GM23248 (cell line): Measurements from ENCODE around the gene DNAH7. TPM values are rescaled to one million over a fixed set of nuclear protein-coding genes. Genes with fewer than 3 reads are reported as not detected.
A peak's percentile ranks its signal among the peaks of the same experiment; 100 is the strongest.

Experiments
- DNase-seq: peaks from one replicate; pipeline ENCODE4 v3.0.0-alpha.2; 2015
- H2AFZ ChIP-seq: fragments of 200-600 bp; sonication (generic); 2 replicates; pipeline ENCODE4 v1.6.1; 2016; ENCODE audit warnings: antibody characterized with exemption
- H3F3A ChIP-seq: fragments of 200-600 bp; sonication (generic); 2 replicates; pipeline ENCODE4 v1.6.1; 2016; ENCODE audit warnings: mild to moderate bottlenecking, antibody characterized with exemption, mixed run types; ENCODE audit not compliant: insufficient read depth
- H3K27ac ChIP-seq: fragments of 200-600 bp; sonication (generic); 2 replicates; pipeline ENCODE4 v1.5.1; 2016; ENCODE audit warnings: mild to moderate bottlenecking
- H3K27me3 ChIP-seq: fragments of 200-600 bp; sonication (generic); replicated peaks from 2 replicates; pipeline ENCODE4 v1.6.1; 2016; ENCODE audit warnings: mild to moderate bottlenecking; ENCODE audit not compliant: insufficient read depth
- H3K36me3 ChIP-seq: fragments of 200-600 bp; sonication (generic); 2 replicates; pipeline ENCODE4 v1.6.1; 2016; ENCODE audit warnings: low read depth, mild to moderate bottlenecking
- H3K4me1 ChIP-seq: fragments of 200-600 bp; sonication (generic); 2 replicates; pipeline ENCODE4 v1.6.1; 2016; ENCODE audit warnings: mild to moderate bottlenecking; ENCODE audit not compliant: insufficient read depth
- H3K4me2 ChIP-seq: fragments of 200-600 bp; sonication (generic); one replicate; pipeline ENCODE4 v1.6.1; 2016; ENCODE audit warnings: mild to moderate bottlenecking; ENCODE audit not compliant: unreplicated experiment
- H3K4me3 ChIP-seq: fragments of 200-600 bp; sonication (generic); 2 replicates; pipeline ENCODE4 v1.5.1; 2016; ENCODE audit warnings: mild to moderate bottlenecking
- H3K79me2 ChIP-seq: fragments of 200-600 bp; sonication (generic); 2 replicates; pipeline ENCODE4 v1.6.1; 2016; ENCODE audit warnings: mild to moderate bottlenecking; ENCODE audit not compliant: insufficient read depth
- H3K9ac ChIP-seq: fragments of 200-600 bp; sonication (generic); 2 replicates; pipeline ENCODE4 v1.6.1; 2016; ENCODE audit warnings: mild to moderate bottlenecking
- H3K9me2 ChIP-seq: fragments of 200-600 bp; sonication (generic); 2 replicates; pipeline ENCODE4 v1.6.1; 2016; ENCODE audit warnings: mixed run types, mild to moderate bottlenecking, moderate library complexity; ENCODE audit not compliant: insufficient read depth
- H3K9me3 ChIP-seq: fragments of 200-600 bp; sonication (generic); one replicate; pipeline ENCODE4 v1.6.1; 2017; ENCODE audit warnings: low read depth
- H4K20me1 ChIP-seq: fragments of 200-600 bp; sonication (generic); 2 replicates; pipeline ENCODE4 v1.6.0; 2016; ENCODE audit not compliant: insufficient read depth
- EZH2 ChIP-seq: fragments of 200-600 bp; sonication (generic); IDR thresholded peaks from 2 replicates; pipeline ENCODE4 v1.6.1; 2018; ENCODE audit warnings: antibody characterized with exemption, mild to moderate bottlenecking; ENCODE audit not compliant: insufficient read depth, poor library complexity, severe bottlenecking
- EZH2phosphoT487 ChIP-seq: fragments of 200-600 bp; sonication (generic); IDR thresholded peaks from 2 replicates; pipeline ENCODE4 v1.6.1; 2018; ENCODE audit warnings: antibody characterized with exemption, moderate library complexity, mild to moderate bottlenecking, low read depth; ENCODE audit not compliant: insufficient read depth
- WGBS, 2 experiments: methylation state at CpG; one replicate each; pipeline ENCODE4 v1.1.6; 2015 to 2017; ENCODE audit warnings: low lambda C conversion rate in 2 of 2, low coverage in 1 of 2; ENCODE audit errors: missing lambda C conversion rate in 2 of 2; 5-methylcytosine and 5-hydroxymethylcytosine counted together
- in situ Hi-C: fragments of 300-500 bp; cut with MboI; formaldehyde crosslinking; loops from 2 replicates; pipeline ENCODE4 v1.15.0; 2020
- polyA plus RNA-seq: library from polyadenylated mRNA; unstranded; fragments of >200 nt; fragmentation: Nextera tagmentation; extraction: Ambion mirVana; gene quantifications from 2 replicates; pipeline ENCODE4 v1.2.1, GENCODE V29; 2016
- total RNA-seq: library from RNA; depleted of rRNA; stranded (reverse); fragments of >200 nt; shearing (Covaris generic); gene quantifications from 2 replicates; pipeline ENCODE4 v1.2.3, GENCODE V29; 2014

Gene DNAH7
- total and polyA plus RNA-seq, 2 experiments from 2014 or later, result 0.40 to 0.43 TPM

DNA sequence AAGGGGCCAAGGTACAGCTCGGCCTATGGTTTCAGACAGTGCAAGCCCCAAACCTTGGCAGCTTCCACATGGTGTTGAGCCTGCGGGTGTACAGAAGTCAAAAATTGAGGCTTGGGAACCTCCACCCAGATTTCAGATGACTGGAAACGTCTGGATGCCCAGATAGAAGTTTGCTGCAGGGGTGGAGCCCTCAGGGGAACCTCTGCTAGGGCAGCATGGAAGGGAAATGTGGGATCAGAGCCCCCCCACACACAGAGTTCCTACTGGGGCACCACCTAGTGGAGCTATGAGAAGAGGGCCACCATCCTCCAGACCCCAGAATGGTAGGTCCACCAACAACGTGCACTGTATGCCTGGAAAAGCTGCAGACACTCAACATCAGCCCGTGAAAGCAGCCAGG lies 15.0 kb upstream of the DNAH7 start:
- in situ Hi-C loops, result loop anchor here (5.0 to 10.0 kb wide), 2 partner anchors 254 to 671 kb away; no protein-coding TSS in a partner anchor
- TF ChIP-seq EZH2 (no peak), EZH2phosphoT487 (no peak)
- no peak overlapping the region for H3K27ac ChIP-seq
- H3K79me2 ChIP-seq, result no peaks in the 10 kb centered on the region
- no peaks in the 10 kb centered on the region for H3F3A ChIP-seq
- peaks cover 7% of the 10 kb centered on the region; the same call in 1 of the 2 replicates for H3K4me1 ChIP-seq
- no peaks in the 10 kb centered on the region for H3K36me3 ChIP-seq
- H3K27me3 ChIP-seq, result no peaks in the 10 kb centered on the region
- no peaks in the 10 kb centered on the region for H3K9me3 ChIP-seq
- no peak overlapping the region for H2AFZ ChIP-seq
- 86 to 89% methylated on average over 5 of the region's 5 CpGs for WGBS, 2 experiments
- DNase-seq, result no peak
- no peaks in the 10 kb centered on the region for H3K9me2 ChIP-seq
- no peak overlapping the region for H3K9ac ChIP-seq
- H3K4me2 ChIP-seq, result no peak overlapping the region
- H3K4me3 ChIP-seq, result no peak overlapping the region
- no peaks in the 10 kb centered on the region for H4K20me1 ChIP-seq

DNA sequence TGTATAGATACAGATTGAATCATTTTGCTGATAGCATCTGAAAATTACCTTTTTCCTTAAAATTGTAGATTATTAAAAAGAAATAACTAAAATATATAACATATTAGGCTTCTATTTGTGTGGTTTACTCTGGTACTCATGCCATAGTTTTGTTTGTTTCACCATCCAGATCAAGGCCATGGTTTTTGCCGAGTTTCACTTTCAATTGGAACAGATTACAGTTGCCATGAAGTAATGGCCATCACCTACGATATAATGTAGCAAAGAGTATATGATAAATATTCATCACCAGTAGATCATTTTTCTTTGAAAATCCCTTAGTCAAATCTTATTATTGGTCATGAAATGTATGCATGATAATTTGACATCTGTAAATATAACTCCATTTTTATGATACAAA lies 11.9 kb upstream of the DNAH7 start:
- Histone ChIP-seq H2AFZ (no peak overlapping the region), H3K4me3 (no peak overlapping the region), H3K27me3 (no peaks in the 10 kb centered on the region), H4K20me1 (no peaks in the 10 kb centered on the region), H3K9me2 (no peaks in the 10 kb centered on the region), H3K36me3 (no peaks in the 10 kb centered on the region), H3K79me2 (no peaks in the 10 kb centered on the region), H3K9ac (no peak overlapping the region), H3K27ac (no peak overlapping the region), H3K4me2 (no peak overlapping the region), H3K4me1 (peaks cover 17% of the 10 kb centered on the region), H3F3A (peaks cover 8% of the 10 kb centered on the region; the same call in 1 of the 2 replicates), H3K9me3 (no peaks in the 10 kb centered on the region)
- WGBS, 2 experiments, result 49 to 52% methylated on average over 2 of the region's 2 CpGs
- in situ Hi-C loops, result loop anchor here (5.0 to 10.0 kb wide), 2 partner anchors 257 to 674 kb away; no protein-coding TSS in a partner anchor
- DNase-seq, result no peak
- TF ChIP-seq EZH2 (no peak), EZH2phosphoT487 (no peak)

DNA sequence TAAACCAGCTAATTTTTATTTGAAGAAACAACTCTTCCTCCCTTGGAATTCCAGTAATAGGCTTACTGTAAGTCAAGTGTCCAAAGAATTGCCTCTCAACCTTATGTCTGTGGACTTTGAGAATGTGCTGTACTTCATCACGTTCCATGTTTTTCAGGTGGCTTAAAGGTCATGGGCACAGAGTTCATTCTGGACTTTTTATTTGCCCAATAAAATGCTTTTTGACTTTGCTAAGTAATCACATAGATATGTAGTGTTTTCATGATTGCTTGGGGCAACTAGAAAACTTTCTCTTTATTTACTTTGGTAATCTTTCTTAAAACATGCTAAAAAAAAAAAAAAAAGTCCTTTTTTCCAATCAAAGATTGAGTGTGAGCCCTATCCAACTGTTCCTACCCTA lies 10.4 kb upstream of the DNAH7 start:
- H3K4me3 ChIP-seq, result no peak overlapping the region
- H3K4me2 ChIP-seq, result no peak overlapping the region
- H3K9me3 ChIP-seq, result no peaks in the 10 kb centered on the region
- peaks cover 11% of the 10 kb centered on the region; the same call in 1 of the 2 replicates for H3F3A ChIP-seq
- H3K36me3 ChIP-seq, result no peaks in the 10 kb centered on the region
- WGBS, 2 experiments, result 92 to 94% methylated on average over 1 of the region's 1 CpG
- peaks cover 24% of the 10 kb centered on the region for H3K4me1 ChIP-seq
- H3K27ac ChIP-seq, result no peak overlapping the region
- peak; percentile 2 for DNase-seq
- H4K20me1 ChIP-seq, result no peaks in the 10 kb centered on the region
- TF ChIP-seq EZH2phosphoT487 (no peak), EZH2 (no peak)
- no peaks in the 10 kb centered on the region for H3K27me3 ChIP-seq
- H2AFZ ChIP-seq, result no peak overlapping the region
- H3K9ac ChIP-seq, result no peak overlapping the region
- H3K9me2 ChIP-seq, result no peaks in the 10 kb centered on the region
- in situ Hi-C loops, result no loop called here
- H3K79me2 ChIP-seq, result no peaks in the 10 kb centered on the region

DNA sequence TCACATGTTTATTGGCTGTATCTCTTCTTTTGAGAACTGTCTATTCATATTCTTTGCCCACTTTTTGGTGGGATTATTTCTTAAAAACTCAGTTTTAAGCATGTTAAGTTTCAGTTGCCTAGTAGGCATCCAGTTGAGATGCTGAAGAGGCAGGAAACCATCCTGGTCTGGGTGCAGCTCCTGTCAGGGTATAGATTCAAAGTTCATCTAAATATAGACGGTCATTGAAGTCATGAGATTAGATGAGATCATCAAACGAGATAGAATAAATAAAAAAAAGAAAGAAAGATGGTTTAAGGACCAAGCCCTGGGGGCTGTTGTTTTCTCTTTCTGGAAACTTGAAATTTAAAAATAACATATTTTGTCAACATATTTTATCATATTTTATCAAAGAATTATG lies 9.2 kb upstream of the DNAH7 start:
- Histone ChIP-seq H4K20me1 (no peaks in the 10 kb centered on the region), H3K79me2 (no peaks in the 10 kb centered on the region), H3K9ac (peak overlapping the region; percentile 10; the same call in 1 of the 2 replicates), H3K9me3 (no peaks in the 10 kb centered on the region), H2AFZ (no peak overlapping the region), H3K27ac (peak overlapping the region; percentile 50), H3K4me3 (peak overlapping the region; percentile 20; the same call in 1 of the 2 replicates), H3K9me2 (no peaks in the 10 kb centered on the region), H3K4me1 (peaks cover 24% of the 10 kb centered on the region), H3F3A (peaks cover 11% of the 10 kb centered on the region; the same call in 1 of the 2 replicates), H3K27me3 (no peaks in the 10 kb centered on the region), H3K36me3 (no peaks in the 10 kb centered on the region), H3K4me2 (peak overlapping the region; percentile 52)
- in situ Hi-C loops, result no loop called here
- 3 to 6% methylated on average over 2 of the region's 2 CpGs for WGBS, 2 experiments
- TF ChIP-seq EZH2 (no peak), EZH2phosphoT487 (no peak)
- peak; percentile 55 for DNase-seq
